Middle frontal gyrus (tissue), 1 donor: ENCODE results near the gene RELN.
"Not testable (repeated sequence)": the region's sequence is repeated elsewhere in the genome, so short reads cannot be mapped to it uniquely, and the experiment has no call there.

ENCODE experiments used
- DNase-seq: peaks from one replicate; pipeline ENCODE4 v3.0.0-alpha.2; 2015; ENCODE audit warnings: low spot score; ENCODE audit errors: extremely low spot score

RELN gene

GRCh38 chr7:103896826-103897225, 92.6 kb downstream of the RELN start:
- DNase-seq, result not testable (repeated sequence)

- DNase-seq, result no peak
Observed at GRCh38 chr7:103894656-103895596, 94.5 kb downstream of the RELN start.

GRCh38 chr7:103893350-103893749, 96.1 kb downstream of the RELN start:
- no peak for DNase-seq

- no peak for DNase-seq
Observed at GRCh38 chr7:103889451-103889850, 100.0 kb downstream of the RELN start.

- DNase-seq, result no peak
Observed at GRCh38 chr7:103888603-103889153, 100.8 kb downstream of the RELN start.

GRCh38 chr7:103887853-103888602, 101.4 kb downstream of the RELN start:
- DNase-seq, result no peak

- DNase-seq, result no peak
Observed at GRCh38 chr7:103887050-103887449, 102.4 kb downstream of the RELN start.

- no peak for DNase-seq
Observed at GRCh38 chr7:103879928-103880600, 109.4 kb downstream of the RELN start.

- no peak for DNase-seq
Observed at GRCh38 chr7:103879411-103879810, 110.0 kb downstream of the RELN start.

GRCh38 chr7:103877565-103877964, 111.9 kb downstream of the RELN start:
- no peak for DNase-seq

- no peak for DNase-seq
Observed at GRCh38 chr7:103875718-103876117, 113.7 kb downstream of the RELN start.

- DNase-seq, result no peak
Observed at GRCh38 chr7:103871473-103871872, 118.0 kb downstream of the RELN start.

- DNase-seq, result no peak
Observed at GRCh38 chr7:103870664-103871063, 118.8 kb downstream of the RELN start.

- DNase-seq, result no peak
Observed at GRCh38 chr7:103867874-103868273, 121.6 kb downstream of the RELN start.

GRCh38 chr7:103866919-103867318, 122.5 kb downstream of the RELN start:
- DNase-seq, result no peak

GRCh38 chr7:103865442-103865841, 124.0 kb downstream of the RELN start:
- no peak for DNase-seq

GRCh38 chr7:103862302-103863035, 127.0 kb downstream of the RELN start:
- DNase-seq, result no peak

GRCh38 chr7:103859709-103860108, 129.7 kb downstream of the RELN start:
- no peak for DNase-seq

- DNase-seq, result no peak
Observed at GRCh38 chr7:103857435-103857834, 132.0 kb downstream of the RELN start.

- no peak for DNase-seq
Observed at GRCh38 chr7:103856929-103857328, 132.5 kb downstream of the RELN start.

- no peak for DNase-seq
Observed at GRCh38 chr7:103855671-103856070, 133.8 kb downstream of the RELN start.
